GM18526 (cell line): ENCODE data around the gene PKD1L1.

Experiments
- POLR2A ChIP-seq: IDR thresholded peaks from 3 replicates; pipeline ENCODE4 v1.6.1; 2011; ENCODE audit not compliant: insufficient read length; ENCODE audit errors: extremely low read depth

PKD1L1 gene

DNA sequence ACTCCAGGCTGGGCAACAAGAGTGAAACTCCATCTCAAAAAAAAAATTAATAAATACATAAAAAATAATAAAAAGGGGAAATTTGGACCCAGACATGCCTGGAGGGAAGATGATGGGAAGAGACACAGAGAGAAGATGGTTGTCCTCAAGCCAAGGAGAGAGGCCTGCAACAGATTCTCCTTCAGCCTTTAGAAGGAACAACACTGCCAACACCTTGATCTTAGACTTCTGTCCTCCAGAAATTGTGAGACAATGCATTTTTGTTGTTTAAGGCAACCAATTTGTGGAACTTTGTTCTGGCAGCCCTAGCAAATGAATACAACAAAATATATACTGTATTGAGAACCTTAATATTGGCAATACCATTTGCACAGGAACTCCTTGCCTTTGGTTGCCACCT is 186.1 kb downstream of the PKD1L1 start:
- no peak for TF ChIP-seq POLR2A

DNA sequence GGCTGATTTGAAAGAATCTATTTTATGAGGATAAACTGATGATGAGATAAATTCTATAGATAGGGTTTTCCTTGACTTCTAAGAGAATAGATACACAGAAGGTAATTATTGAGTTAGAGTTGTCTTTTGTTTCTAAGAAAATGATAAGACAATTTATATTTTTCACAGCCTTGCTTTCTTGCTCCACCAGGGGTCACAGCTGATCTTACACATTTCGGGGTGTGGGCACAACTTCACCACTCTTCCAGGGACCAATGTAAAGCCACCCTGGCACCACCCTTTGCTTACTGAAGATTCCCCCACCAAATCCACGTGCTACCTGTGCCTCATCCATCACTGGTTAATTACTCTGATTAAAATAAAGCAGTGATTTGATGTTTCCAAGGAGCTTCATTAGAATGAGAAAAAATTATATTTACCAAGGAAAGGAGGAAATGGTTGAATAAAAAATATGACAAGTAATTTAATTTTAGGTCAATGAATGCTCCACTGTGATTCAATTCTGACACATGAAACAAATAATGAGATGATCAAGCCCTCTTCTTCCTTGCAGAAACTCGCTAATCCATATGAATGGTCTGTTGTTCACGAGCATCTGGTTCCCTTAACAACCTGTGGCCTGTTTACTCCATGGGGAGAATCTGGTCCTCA is 189.1 kb downstream of the PKD1L1 start:
- TF ChIP-seq POLR2A = no peak

DNA sequence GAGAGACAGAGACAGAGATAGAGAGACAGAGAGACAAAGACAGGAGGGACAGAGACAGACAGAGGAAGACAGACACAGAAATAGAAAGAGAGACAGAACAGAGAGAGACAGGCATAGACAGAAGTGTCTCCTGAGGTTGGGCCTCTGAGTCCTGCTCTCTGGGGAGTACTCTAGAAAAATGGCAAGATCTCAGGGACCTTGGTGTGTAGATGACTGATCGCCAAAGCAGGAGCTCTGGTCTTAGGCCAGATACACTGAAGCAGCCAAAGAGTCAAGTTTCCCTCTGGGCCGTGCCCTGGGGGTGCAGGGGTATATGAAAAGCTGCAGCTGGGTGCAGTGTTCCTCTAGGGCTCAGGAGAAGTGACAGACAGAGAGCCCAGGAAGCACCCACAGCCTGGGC is 189.7 kb downstream of the PKD1L1 start:
- TF ChIP-seq POLR2A = no peak

DNA sequence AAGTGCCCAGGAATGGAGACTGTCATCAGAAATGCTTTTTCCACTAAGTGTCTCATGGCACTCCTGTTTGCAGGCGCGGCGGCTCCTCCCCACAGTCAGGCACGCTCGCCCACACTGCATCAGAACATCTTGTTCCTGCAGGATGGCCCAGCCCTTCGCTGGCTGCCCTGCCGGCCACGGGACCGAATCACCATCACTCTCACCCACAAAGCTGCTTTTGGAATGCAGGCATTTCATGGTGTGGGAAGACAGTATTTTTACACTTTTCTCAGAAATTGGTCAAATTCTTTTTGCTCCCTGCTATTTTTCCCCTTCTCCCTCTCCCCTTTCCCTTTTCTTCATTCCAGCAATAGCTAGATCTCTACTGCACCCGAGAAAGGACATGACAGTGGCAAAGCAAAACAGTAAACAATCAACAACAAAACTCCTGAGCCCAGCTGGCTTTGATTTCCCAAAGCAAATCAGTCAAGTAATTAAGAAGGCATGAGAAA is 190.3 kb downstream of the PKD1L1 start:
- no peak for TF ChIP-seq POLR2A

DNA sequence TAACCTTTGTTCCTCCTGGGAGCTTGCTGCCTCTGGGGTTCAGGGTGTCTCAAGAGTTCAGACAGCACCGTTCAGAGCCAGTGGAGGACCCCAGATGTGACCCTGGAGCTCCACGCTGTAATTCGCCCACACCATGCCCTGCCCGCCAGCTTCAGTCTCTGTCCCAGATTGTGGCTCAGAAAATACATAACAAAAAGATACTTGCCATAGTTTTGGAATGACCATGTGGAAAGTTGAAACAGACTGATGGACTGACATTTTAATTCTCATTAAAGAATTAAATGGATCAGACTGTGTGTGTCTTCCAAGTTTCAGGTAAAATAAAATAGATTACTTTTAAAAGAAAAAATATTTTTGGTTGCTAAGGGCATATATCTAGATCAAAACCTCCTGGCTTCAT is 191.6 kb downstream of the PKD1L1 start:
- TF ChIP-seq POLR2A = no peak

DNA sequence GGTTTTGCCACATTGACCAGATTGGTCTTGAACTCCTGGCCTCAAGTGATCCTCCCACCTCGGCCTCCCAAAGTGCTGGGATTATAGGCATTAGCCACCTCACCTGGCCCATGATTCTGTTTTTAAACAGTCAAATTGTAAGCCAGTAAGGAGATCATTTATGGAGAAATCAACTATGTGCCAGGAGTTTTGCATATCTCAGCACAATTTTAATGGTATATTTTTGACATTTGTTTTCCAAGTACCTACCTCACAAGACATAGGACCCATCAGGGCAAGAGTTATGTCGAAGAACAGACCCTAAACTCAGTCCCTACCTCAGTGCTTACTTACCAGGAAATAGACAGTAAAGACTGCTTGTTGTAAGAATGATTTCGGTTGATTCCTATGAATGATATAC is 193.0 kb downstream of the PKD1L1 start:
- TF ChIP-seq POLR2A = no peak

DNA sequence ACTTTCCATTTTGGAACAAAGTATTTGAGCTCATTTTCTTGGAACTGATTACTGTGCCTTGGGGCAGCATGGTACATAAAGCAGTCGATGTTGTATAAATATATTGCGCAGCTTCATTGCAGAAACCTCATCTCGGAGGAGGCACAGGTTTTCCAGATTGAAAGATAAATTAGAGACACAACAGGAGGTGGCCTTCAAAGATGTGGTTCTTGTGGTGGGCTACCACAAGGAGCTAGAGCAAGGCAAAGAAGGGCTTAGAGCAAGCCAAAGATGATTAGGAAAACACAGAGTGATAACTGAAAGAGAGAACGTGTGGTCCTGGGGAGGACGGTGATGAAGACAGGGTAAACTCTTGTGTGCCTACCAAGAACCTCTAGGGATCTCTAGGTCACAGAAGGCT is 197.2 kb downstream of the PKD1L1 start:
- TF ChIP-seq POLR2A = no peak

DNA sequence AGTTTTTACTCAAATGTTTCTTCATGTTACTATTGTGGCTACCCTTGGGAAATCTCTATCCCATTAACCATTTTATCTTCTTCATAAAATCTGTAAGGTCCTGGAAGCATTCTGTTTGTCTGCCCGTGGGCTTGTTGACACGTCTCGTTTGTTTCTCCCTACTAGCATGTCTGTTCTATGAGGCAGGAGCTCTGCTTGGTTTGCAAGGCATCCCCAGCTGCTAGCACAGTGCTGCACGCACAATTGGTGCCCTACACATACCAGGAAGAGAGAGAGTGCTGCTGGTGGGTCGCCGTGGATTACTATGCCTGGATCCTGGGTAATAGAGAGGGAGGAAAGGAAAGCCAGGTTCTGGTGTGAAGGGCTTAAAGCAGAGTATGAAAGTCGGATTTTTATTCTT is 200.2 kb downstream of the PKD1L1 start:
- no peak for TF ChIP-seq POLR2A

DNA sequence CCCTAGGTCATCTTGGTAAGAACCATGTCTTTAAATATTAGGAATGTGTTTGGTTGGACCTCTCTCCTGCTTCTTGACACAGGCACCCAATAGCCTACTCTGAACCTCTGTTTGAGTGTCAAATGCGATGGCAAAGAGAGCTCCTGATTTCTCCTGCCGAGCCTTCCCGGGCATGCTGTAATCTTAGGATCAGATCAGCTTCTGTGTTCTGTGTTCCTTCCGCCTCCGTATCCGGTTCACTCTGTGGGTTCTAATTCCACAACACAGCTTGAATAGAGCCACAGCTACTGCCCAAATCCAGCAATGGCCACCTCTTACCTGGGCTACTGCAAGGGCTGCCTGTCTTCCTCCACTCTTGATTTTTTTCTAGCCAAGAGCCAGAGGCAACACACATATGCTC is 201.1 kb downstream of the PKD1L1 start:
- TF ChIP-seq POLR2A = no peak

DNA sequence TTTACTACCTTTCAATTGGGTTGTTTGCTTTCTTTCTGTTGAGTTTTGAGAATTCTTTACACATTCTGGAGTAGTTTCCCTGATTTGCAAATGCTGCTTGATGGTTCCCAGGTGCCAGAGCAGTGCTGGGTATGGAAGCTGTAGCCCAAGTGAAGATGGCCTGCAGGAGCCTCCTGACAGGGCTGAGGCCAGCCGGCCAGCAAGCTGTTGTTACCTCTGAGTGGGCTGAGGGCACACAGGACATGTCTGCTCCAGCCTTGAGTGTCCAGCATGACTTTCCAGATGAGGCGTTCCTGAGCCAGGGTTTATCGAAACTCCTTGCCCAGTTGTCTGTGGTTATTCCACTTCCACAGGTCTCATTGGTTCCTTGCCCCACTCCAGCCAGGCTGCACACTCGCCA is 201.8 kb downstream of the PKD1L1 start:
- no peak for TF ChIP-seq POLR2A

DNA sequence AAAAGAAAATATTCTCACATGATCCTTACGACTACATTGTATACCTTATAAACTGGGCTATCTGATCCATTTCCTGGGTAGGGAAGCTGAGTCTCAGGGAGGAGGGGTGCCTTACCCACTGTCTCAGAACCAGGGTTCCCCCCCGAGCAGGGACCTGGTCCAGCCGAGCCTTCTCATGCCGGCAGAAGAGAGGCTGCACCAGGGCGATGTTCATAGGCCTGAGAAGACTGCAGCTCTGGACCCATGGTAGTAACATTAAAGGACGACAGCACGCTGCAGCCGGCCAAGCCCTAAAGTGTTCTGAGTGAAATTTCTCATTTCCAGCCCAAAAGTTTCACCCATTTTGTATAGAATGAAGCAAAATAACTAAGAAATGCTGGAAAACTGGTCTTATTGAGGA is 203.4 kb downstream of the PKD1L1 start:
- TF ChIP-seq POLR2A = no peak

DNA sequence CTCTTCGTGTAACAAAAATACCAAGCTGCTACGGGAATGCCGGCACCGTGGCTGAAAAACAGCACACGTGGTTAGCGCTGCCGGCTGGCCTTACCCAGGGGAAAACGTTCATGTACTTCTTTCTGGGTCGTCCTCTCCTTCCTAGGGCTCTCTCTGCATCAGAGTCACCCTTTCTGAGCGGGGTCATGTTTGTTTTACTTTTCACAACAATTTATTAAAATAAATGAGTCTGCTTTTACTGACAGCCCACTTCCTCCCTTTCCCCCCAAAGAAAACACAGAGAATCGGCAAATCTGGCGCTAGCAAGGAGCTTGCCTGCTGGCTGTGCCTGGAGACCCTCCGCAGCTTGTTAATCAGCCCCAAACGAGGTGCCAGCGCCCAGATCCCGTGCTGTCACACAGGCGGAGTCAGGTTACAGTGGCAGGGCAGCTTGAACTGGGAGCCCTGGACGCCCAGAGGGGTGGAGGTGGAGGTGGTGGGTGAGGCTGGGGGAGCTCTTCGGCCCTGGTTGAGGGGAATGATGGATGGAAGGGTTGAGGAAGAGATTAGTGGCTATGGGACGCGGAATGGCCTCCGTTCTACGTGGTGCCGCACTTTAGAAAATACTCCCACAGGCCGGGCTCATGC is 204.2 kb downstream of the PKD1L1 start:
- TF ChIP-seq POLR2A = no peak

DNA sequence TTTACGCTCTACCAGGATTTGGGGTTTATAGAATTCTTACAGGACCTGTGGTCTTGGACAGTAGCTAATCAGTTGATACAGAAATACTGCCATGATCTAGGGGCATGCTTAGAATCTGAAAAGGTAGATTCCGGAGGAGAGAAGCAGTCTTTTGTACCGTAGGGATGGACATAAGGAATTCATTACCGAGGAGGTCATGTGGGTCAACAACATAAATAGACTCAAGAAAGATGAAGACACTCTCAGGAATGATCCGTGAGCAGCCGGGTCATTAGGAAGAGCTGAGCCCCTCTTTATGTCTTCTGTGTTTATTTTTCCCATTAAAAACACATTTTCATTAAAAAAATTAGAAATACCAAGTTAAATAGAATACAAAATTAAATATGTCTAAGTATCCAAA is 206.3 kb downstream of the PKD1L1 start:
- TF ChIP-seq POLR2A = no peak

DNA sequence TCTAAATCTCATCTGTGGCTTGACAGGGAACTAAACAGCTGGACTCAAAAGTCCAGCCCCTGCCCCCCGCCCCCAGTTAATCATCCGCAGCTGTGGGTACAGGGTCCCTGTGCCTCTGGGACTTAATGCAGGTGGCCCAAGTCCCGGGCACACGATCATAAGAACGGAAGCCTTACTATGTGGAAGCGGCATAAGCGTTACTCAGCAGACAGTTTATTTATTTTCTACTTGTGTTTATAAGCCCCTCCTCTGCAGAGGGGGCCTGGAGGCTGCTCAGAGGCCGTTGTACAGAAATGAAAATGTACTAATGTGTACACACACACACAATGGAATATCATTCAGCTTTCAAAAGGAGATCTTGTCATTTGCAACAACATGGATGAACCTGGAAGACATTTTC is 208.4 kb downstream of the PKD1L1 start:
- no peak for TF ChIP-seq POLR2A

DNA sequence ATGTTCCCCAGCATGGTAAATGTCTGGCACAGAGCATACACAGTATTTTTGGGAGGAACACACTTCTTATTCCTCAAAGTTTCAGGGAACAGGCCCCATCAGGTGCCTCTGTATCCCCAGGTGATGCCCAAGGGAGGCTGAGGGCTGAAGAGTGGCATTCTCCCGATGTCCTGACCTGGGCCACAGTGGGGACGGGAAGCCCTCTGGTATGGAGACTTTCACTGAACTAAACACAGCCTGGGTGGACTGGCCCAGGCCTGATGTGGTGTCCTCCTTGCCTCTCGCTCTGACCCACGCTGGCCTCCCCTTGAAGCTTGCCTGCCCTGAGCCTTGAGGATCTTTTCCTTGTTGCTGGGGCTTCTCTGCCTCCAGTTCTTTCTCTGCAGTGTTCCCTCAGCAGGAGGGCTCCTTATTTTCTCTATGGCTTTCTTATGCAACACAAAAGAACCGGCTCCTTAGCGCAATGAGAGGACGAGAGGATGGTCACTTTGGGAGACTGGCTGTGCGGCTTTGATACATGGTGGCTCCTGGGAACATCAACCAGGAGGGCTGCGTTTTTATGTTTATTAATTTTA is 208.9 kb downstream of the PKD1L1 start:
- no peak for TF ChIP-seq POLR2A

DNA sequence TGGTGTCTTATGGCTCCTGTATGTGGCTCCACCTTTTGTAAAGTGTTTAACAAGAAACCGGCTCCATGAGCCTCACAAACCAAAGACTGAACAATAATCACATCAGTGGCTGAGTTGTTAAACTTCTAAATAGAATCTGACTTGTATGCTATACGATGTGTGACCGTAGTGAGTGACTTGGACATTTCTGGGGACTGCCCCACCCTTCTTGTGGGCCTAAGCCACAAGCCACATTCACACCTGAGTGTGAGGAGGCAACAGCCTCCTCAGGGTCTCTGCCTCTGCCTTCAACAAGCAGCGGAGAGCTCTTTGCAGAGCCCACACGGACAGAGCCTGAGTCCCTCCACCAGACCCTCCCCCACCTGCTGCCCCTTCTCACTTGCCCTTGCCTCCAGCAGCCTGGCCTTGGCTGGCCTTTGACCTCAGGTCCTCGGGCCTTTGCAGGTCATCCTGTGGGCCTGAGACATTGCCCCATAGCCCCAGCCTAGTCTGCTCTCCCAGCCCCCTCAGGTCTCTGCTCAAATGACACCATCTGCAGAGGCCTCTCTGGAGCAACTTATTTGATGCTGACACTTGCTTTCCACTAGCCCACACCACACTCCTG is 209.6 kb downstream of the PKD1L1 start:
- TF ChIP-seq POLR2A = no peak
